RWPE1 (cell line): ENCODE results near the gene TECR.

Source experiments
- CTCF ChIA-PET: fragments of 350-600 bp; sonication (Branson Sonifier 250); formaldehyde crosslinking; extraction: SDS; loops from one replicate; lab custom pipeline; 2021; lab: Yijun Ruan, JAX
- POLR2A ChIA-PET: fragments of 400-600 bp; formaldehyde crosslinking; extraction: SDS; loops from one replicate; lab custom pipeline; 2020; ENCODE audit warnings: antibody characterized with exemption; ENCODE audit not compliant: low non-redundant PET; lab: Yijun Ruan, JAX
- DNase-seq: peaks from one replicate; pipeline ENCODE4 v3.0.0; 2012; ENCODE audit warnings: low spot score
- H3K27ac ChIP-seq: fragments of 450-650 bp; 2 replicates; pipeline ENCODE4 v1.5.1; 2017
- CTCF ChIP-seq: fragments of 450-650 bp; conservative IDR thresholded peaks from 2 replicates; pipeline ENCODE4 v1.5.1; 2017; ENCODE audit warnings: low read depth, mild to moderate bottlenecking

Gene TECR

GRCh38 chr19:14507704-14508542, 21.5 kb upstream of the TECR start:
- no peak for DNase-seq
- TF ChIP-seq CTCF, result no peak
- peak overlapping the region; percentile 100 for H3K27ac ChIP-seq
- ChIA-PET CTCF (interaction anchor here (0.7 kb wide), 1 partner anchor 9 kb away, joined by 3 read pairs; no protein-coding TSS in a partner anchor), POLR2A (interaction anchor here (0.7 kb wide), 2 partner anchors 49 to 644 kb away, joined by 3 to 9 read pairs; no protein-coding TSS in a partner anchor)

- no peak for TF ChIP-seq CTCF
- H3K27ac ChIP-seq, result peak overlapping the region; percentile 100
- ChIA-PET POLR2A (interaction anchor here (0.7 to 0.8 kb wide), 2 partner anchors 8 to 10 kb away, joined by 3 to 6 read pairs; partner anchors contain the start of gene DNAJB1), CTCF (interaction anchor here (0.6 to 0.9 kb wide), 3 partner anchors 30 to 50 kb away, joined by 3 to 4 read pairs (median 3); no protein-coding TSS in a partner anchor)
- DNase-seq, result no peak
These were observed 18.8 kb upstream of the TECR start for GRCh38 chr19:14510311-14511228.

GRCh38 chr19:14511229-14511593, 18.2 kb upstream of the TECR start:
- ChIA-PET POLR2A (no interaction called here), CTCF (interaction anchor here (0.7 kb wide), 1 partner anchor 1233 kb away, joined by 6 read pairs; no protein-coding TSS in a partner anchor)
- TF ChIP-seq CTCF, result no peak
- DNase-seq, result no peak
- peak overlapping the region; percentile 100 for H3K27ac ChIP-seq

GRCh38 chr19:14512406-14512961, 16.9 kb upstream of the TECR start:
- TF ChIP-seq CTCF, result no peak
- H3K27ac ChIP-seq, result peak overlapping the region; percentile 100

GRCh38 chr19:14514215-14514863, 15.1 kb upstream of the TECR start:
- H3K27ac ChIP-seq, result peak overlapping the region; percentile 100
- ChIA-PET CTCF (no interaction called here), POLR2A (interaction anchor here (0.6 kb wide), 2 partner anchors 9 to 15 kb away, joined by 3 to 6 read pairs; no protein-coding TSS in a partner anchor)
- no peak for TF ChIP-seq CTCF
- DNase-seq, result no peak

More at GRCh38 chr19:14512406-14512961, 16.9 kb upstream of the TECR start:
- DNase-seq, result no peak
- CTCF ChIA-PET, result interaction anchor here (0.5 to 0.6 kb wide), 3 partner anchors 56 to 162 kb away, joined by 3 to 6 read pairs (median 4); no protein-coding TSS in a partner anchor
- POLR2A ChIA-PET, result interaction anchor here (0.6 kb wide), 1 partner anchor 59 kb away, joined by 3 read pairs; no protein-coding TSS in a partner anchor
